T47D (cell line): ENCODE data around the gene PHLDA2.

Experiments used
- DNase-seq, 2 experiments: peaks; one replicate each; pipeline versions ENCODE4 v3.0.0 to v3.0.0-alpha.2; 2011 to 2012; ENCODE audit warnings: low read depth in 1 of 2, low spot score in 1 of 2
- JUND ChIP-seq: IDR thresholded peaks from 2 replicates; pipeline ENCODE4 v1.6.1; 2012; ENCODE audit warnings: low read depth
- in situ Hi-C: cut with HindIII; loops from 2 replicates; pipeline ENCODE4 v1.10.0; 2016; ENCODE audit warnings: low sequenced_read_pairs, low pct_unique_long_range_greater_than_20kb

PHLDA2 gene

DNA sequence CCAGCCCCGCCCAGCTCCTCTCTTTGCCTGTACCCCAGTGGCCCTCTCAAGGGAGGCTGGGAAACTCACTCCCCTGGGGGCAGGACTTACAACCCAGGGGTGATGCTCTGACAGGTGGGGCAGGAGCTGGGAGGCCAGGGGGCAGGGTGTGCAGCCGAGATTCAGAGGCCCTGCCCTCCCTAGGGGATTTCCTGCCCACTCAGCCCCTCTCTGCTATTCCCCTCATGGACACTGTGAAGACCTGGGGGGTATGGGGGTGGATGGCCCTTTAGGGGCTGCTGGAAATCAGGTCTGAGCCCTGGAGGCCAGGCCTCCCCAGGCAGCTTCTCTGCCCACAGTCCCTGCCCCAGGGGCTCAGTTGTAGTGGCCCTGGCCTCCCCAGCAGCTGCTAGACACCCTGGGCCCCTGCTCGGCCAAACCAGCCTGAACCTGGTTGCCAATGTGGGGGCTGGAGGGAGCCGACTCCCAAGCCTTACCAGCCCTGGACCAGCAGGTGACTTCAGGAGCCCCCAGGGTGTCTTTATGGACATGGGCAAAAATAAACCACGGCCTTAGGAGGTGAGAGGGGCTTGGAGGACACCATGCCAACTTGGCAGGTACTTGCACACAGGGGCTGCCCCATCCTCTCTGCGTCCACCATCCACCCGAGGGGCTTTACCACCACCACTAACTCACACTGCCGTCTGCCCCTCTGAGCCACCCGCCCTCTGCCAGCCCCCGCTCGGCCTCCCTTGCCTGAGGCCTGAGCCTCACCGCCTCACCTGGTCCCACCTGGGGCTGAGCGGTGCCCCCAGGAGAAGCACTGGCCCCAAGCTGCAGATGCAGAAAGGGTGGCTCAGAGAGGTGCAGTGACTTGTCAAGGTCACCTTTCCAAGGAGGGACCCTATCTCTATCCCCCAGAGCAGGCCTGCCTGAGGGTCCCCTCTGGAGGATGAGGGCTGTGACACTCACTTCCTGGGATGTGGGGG lies 2.8 kb upstream of the PHLDA2 start:
- TF ChIP-seq JUND: no peak
- in situ Hi-C loops: no loop called here
- no peak for DNase-seq

DNA sequence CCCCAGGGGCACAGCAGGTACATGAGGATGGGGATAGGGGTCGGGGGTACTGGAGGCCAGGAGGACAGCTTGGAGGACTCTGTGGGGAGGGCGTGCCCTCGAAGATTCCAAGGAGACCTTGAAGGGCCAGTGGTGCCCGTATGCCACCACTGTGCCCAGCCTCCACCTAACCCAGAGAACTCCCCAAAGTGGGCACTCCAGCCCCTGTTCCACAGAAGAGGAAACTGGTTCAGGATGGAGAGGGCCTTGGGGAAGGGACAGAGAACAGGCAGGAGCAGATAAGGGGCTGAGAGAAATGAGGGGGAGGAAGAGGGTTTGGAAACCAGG lies 2.2 kb upstream of the PHLDA2 start:
- no peak for DNase-seq
- in situ Hi-C loops: no loop called here
- no peak for TF ChIP-seq JUND

GRCh38 chr11:2930704-2931419 lies 1.6 kb upstream of the PHLDA2 start:
- no peak for TF ChIP-seq JUND
- DNase-seq: peak; percentile 83 to 86
- in situ Hi-C loops: no loop called here

DNA sequence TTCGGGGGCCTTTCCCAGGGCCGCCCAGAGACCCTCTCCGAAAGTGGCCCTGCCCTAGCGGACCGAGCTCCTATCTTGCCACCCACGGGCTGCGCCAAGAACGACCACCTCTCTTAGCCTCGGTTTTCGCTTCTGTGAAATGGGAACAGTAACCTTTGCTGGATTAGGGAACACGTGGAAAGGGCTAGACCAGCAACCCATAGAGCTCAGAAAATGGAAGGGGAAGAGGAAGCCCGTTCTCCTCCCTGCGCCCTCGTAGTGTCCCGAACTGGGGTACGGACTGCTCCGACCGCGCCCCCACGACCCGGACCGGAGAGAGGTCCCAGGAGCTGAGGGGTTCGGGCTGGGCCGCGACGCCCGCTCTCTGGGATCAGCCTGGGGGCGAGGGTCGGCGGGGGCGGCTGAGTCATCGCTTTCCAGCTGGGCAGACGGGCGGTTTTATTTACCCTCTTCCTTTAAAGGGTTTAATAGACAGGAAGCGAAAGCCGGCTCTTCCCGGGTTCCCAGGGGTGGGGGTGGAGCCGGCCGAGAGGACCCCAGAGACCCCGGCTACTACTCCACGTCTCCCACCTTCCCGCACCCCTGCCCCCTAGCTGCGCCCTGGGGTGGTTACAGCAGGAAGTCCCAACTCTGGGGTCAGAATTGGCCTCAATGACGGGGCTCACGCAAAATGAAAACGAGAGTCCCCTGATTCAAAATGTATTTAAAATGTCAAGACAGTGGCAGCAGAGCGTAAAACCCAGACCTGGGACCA lies 907 bp upstream of the PHLDA2 start:
- in situ Hi-C loops: no loop called here
- no peak for TF ChIP-seq JUND
- peak in 1 of 2 experiments; percentile 49 for DNase-seq

GRCh38 chr11:2929531-2929949 lies 320 bp upstream of the PHLDA2 start:
- DNase-seq: peak; percentile 73 to 78
- TF ChIP-seq JUND: no peak
- in situ Hi-C loops: no loop called here

- peak; percentile 50 to 56 for DNase-seq
- TF ChIP-seq JUND: no peak
- in situ Hi-C loops: no loop called here
Observed at GRCh38 chr11:2927851-2928604, 1.2 kb downstream of the PHLDA2 start.

GRCh38 chr11:2927121-2927800 lies 2.0 kb downstream of the PHLDA2 start:
- in situ Hi-C loops: no loop called here
- TF ChIP-seq JUND: no peak
- DNase-seq: no peak

DNA sequence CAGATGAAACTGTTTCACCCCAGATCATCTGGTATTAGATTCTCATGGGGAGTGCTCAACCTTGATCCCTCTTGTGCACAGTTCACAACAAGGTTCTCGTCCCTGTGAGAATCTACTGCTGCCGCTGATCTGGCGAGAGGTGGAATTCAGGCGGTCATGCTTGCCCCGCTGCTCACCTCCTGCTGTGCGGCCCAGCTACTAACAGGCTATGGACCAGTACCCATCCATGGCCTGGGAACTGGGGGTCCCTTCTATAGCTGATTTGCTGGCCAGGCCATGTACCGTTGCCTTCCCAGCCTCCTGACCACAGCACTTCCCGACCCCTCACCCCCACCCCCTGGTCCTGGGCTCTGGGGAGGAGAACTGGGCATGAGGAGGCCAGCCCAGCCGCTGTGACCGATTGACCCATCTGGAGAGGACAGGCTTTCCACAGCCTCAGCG lies 2.6 kb downstream of the PHLDA2 start:
- no peak for DNase-seq
- TF ChIP-seq JUND: no peak
- in situ Hi-C loops: no loop called here

DNA sequence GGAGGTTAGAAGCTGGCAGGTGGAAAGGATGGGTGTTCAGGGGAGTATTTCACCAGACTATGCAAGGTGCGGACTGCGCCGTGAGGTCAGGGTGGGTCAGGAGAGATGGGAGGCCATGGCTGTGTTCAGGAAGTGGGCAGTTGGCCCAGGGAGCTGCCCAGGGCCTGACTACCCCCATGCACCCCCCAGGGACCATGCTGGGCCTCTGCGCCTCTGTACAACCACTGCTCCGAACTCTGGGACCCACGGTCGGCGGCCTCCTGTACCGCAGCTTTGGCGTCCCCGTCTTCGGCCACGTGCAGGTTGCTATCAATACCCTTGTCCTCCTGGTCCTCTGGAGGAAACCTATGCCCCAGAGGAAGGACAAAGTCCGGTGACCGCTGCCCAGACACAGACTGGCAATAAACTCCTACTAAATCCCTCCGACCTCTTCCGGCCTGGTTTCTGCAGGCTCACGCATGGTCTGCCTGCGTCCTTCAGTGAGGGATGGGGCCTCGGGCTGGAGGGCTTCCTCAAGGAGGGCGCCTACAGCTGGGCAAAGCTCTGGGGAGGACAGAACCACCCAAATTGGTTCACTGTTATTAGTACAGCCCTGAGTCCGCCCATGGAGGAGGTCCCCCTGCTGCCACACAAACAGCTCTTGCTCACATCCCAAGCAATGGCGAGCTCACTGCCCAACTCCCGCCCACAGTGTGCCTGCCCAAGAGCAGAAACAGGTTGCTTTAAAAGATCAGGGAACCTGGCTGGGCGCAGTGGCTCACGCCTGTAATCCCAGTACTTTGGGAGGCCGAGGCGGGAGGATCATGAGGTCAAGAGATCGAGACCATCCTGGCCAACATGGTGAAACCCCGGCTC lies 4.2 kb downstream of the PHLDA2 start:
- no peak for TF ChIP-seq JUND
- DNase-seq: no peak
- in situ Hi-C loops: no loop called here

- DNase-seq: peak; percentile 85
- in situ Hi-C loops: no loop called here
Observed at GRCh38 chr11:2924381-2924780, 4.8 kb downstream of the PHLDA2 start.

More at GRCh38 chr11:2924381-2924780, 4.8 kb downstream of the PHLDA2 start:
- TF ChIP-seq JUND: no peak
